HEK293 (cell line): ENCODE results near the gene NUP160.
"Not testable (repeated sequence)": the region's sequence is repeated elsewhere in the genome, so short reads cannot be mapped to it uniquely, and the experiment has no call there.

Experiments
- CTCF ChIA-PET: fragments of 350-600 bp; formaldehyde crosslinking; extraction: SDS; loops from one replicate; lab custom pipeline; 2021; ENCODE audit warnings: antibody characterized with exemption; lab: Yijun Ruan, JAX
- POLR2A ChIA-PET: fragments of 300-600 bp; formaldehyde crosslinking; extraction: SDS; loops from one replicate; lab custom pipeline; 2020; ENCODE audit warnings: antibody characterized with exemption, inconsistent platforms; lab: Yijun Ruan, JAX
- H3K27ac ChIP-seq: fragments of 200-500 bp; sonication (Bioruptor generic); 2 replicates; pipeline ENCODE4 v1.5.1; 2014; ENCODE audit warnings: low read depth, low read length, control low read depth, inconsistent platforms; ENCODE audit errors: extremely low read depth
- H3K36me3 ChIP-seq, 2 experiments: fragments of 200-500 bp in 1 of 2; sonication (Bioruptor generic) in 1 of 2; 1 replicate in 1 of 2; 2 replicates in 1 of 2; pipeline ENCODE4 v1.5.1; 2014 to 2017; ENCODE audit warnings: inconsistent platforms in 2 of 2, low read length in 2 of 2; ENCODE audit not compliant: control insufficient read depth in 2 of 2, insufficient read depth in 1 of 2
- H3K4me1 ChIP-seq: fragments of 200-500 bp; sonication (Bioruptor generic); 2 replicates; pipeline ENCODE4 v1.5.1; 2014; ENCODE audit warnings: mild to moderate bottlenecking, low read length, inconsistent platforms; ENCODE audit not compliant: control insufficient read depth, insufficient read depth
- H3K4me3 ChIP-seq: 2 replicates; pipeline ENCODE4 v1.5.1; 2011; ENCODE audit warnings: low read depth, mild to moderate bottlenecking, control low read depth, low read length, moderate library complexity
- H3K9me3 ChIP-seq: fragments of 200-500 bp; sonication (Bioruptor generic); 2 replicates; pipeline ENCODE4 v1.5.1; 2014; ENCODE audit warnings: low read depth, low read length, inconsistent platforms; ENCODE audit not compliant: control insufficient read depth, insufficient read depth
- GLIS1 ChIP-seq: fragments of 450-650 bp; formaldehyde crosslinking; IDR thresholded peaks from 2 replicates; pipeline ENCODE4 v1.5.1; 2016; ENCODE audit warnings: missing biosample characterization, missing genetic modification characterization
- PRDM4 ChIP-seq: fragments of 450-650 bp; formaldehyde crosslinking; IDR thresholded peaks from 2 replicates; pipeline ENCODE4 v1.5.1; 2017; ENCODE audit warnings: missing biosample characterization, missing genetic modification characterization
- RBAK ChIP-seq: fragments of 450-650 bp; formaldehyde crosslinking; IDR thresholded peaks from 2 replicates; pipeline ENCODE4 v1.5.1; 2016; ENCODE audit warnings: missing biosample characterization, missing genetic modification characterization
- ZNF146 ChIP-seq: fragments of 450-650 bp; formaldehyde crosslinking; IDR thresholded peaks from 2 replicates; pipeline ENCODE4 v1.5.1; 2016; ENCODE audit warnings: missing biosample characterization, missing genetic modification characterization
- ZNF148 ChIP-seq: fragments of 450-650 bp; formaldehyde crosslinking; IDR thresholded peaks from 2 replicates; pipeline ENCODE4 v1.5.0; 2017; ENCODE audit warnings: missing biosample characterization, missing genetic modification characterization, borderline replicate concordance
- ZNF239 ChIP-seq: fragments of 450-650 bp; formaldehyde crosslinking; IDR thresholded peaks from 2 replicates; pipeline ENCODE4 v1.5.1; 2016; ENCODE audit warnings: missing biosample characterization, missing genetic modification characterization
- ZNF292 ChIP-seq: fragments of 450-650 bp; formaldehyde crosslinking; IDR thresholded peaks from 2 replicates; pipeline ENCODE4 v1.5.1; 2016; ENCODE audit warnings: low read depth, missing biosample characterization, missing genetic modification characterization, borderline replicate concordance
- ZNF354C ChIP-seq: fragments of 450-650 bp; formaldehyde crosslinking; IDR thresholded peaks from 2 replicates; pipeline ENCODE4 v1.5.1; 2016; ENCODE audit warnings: missing biosample characterization, missing genetic modification characterization, low read depth, borderline replicate concordance
- ZNF394 ChIP-seq: fragments of 450-650 bp; formaldehyde crosslinking; IDR thresholded peaks from 2 replicates; pipeline ENCODE4 v1.5.1; 2016; ENCODE audit warnings: missing biosample characterization, missing genetic modification characterization, mild to moderate bottlenecking, moderate library complexity, borderline replicate concordance
- ZNF423 ChIP-seq: fragments of 450-650 bp; formaldehyde crosslinking; IDR thresholded peaks from 2 replicates; pipeline ENCODE4 v1.5.1; 2016; ENCODE audit warnings: missing biosample characterization, missing genetic modification characterization
- ZNF513 ChIP-seq: fragments of 450-650 bp; IDR thresholded peaks from 2 replicates; pipeline ENCODE4 v1.5.1; 2018; ENCODE audit warnings: missing biosample characterization, missing genetic modification characterization
- ZXDB ChIP-seq: fragments of 450-650 bp; formaldehyde crosslinking; IDR thresholded peaks from 2 replicates; pipeline ENCODE4 v1.5.1; 2016; ENCODE audit warnings: missing biosample characterization, missing genetic modification characterization
- TF ChIP-seq, protein P1 (sequence below): fragments of 450-650 bp; formaldehyde crosslinking; IDR thresholded peaks from 2 replicates; pipeline ENCODE4 v1.5.1; 2016; ENCODE audit warnings: missing biosample characterization, missing genetic modification characterization

The NUP160 gene

DNA sequence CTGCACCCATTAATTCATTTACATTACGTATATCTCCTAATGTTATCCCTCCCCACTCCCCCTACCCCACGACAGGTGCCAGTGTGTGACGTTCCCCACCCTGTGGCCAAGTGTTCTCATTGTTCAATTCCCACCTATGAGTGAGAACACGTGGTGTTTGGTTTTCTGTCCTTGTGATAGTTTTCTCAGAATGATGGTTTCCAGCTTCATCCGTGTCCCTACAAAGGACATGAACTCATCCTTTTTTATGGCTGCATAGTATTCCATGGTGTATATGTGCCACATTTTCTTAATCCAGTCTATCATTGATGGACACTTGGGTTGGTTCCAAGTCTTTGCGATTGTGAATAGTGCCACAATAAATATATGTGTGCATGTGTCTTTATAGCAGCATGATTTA is 25.5 kb downstream of the NUP160 start:
- H3K4me3 ChIP-seq, CTCF ChIA-PET, H3K9me3 ChIP-seq, H3K4me1 ChIP-seq, POLR2A ChIA-PET, H3K27ac ChIP-seq: not testable (repeated sequence)
- peak; percentile 91 for TF ChIP-seq ZNF146 (tag by site-specific recombination)
- peaks cover 23 to 78% of the 10 kb centered on the region in 2 experiments; a peak in 2 of 3 replicates for H3K36me3 ChIP-seq

GRCh38 chr11:47819743-47820142 is 28.4 kb downstream of the NUP160 start:
- TF ChIP-seq ZNF292 (tag by site-specific recombination) (no peak), ZNF148 (tag by site-specific recombination) (no peak), ZNF239 (tag by site-specific recombination) (no peak)
- peaks cover 24 to 73% of the 10 kb centered on the region in 2 experiments; a peak in 2 of 3 replicates for H3K36me3 ChIP-seq
- CTCF ChIA-PET: interaction anchor here (1.5 kb wide), 1 partner anchor 290 kb away, joined by 3 read pairs; no protein-coding TSS in a partner anchor

GRCh38 chr11:47800759-47801158 is 47.4 kb downstream of the NUP160 start:
- H3K4me3 ChIP-seq: no peak overlapping the region
- no peak overlapping the region for H3K27ac ChIP-seq
- H3K36me3 ChIP-seq: peaks cover 45 to 85% of the 10 kb centered on the region in 2 experiments
- TF ChIP-seq ZNF354C (tag by site-specific recombination): no peak
- TF ChIP-seq ZNF513 (tag by site-specific recombination): no peak
- no peak for TF ChIP-seq ZXDB (tag by site-specific recombination)
- no peak for TF ChIP-seq ZNF394 (tag by site-specific recombination)
- no peak for TF ChIP-seq ZNF423
- TF ChIP-seq GLIS1 (tag by site-specific recombination): no peak
- TF ChIP-seq PRDM4 (tag by site-specific recombination): no peak
- TF ChIP-seq, protein P1, sequence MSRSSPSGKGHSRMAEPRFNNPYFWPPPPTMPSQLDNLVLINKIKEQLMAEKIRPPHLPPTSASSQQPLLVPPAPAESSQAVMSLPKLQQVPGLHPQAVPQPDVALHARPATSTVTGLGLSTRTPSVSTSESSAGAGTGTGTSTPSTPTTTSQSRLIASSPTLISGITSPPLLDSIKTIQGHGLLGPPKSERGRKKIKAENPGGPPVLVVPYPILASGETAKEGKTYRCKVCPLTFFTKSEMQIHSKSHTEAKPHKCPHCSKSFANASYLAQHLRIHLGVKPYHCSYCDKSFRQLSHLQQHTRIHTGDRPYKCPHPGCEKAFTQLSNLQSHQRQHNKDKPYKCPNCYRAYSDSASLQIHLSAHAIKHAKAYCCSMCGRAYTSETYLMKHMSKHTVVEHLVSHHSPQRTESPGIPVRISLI (tag by site-specific recombination): no peak
- TF ChIP-seq RBAK (tag by site-specific recombination): no peak
- H3K4me1 ChIP-seq: no peaks in the 10 kb centered on the region
- H3K9me3 ChIP-seq: no peaks in the 10 kb centered on the region
- POLR2A ChIA-PET: no interaction called here
- CTCF ChIA-PET: no interaction called here

More at GRCh38 chr11:47819743-47820142, 28.4 kb downstream of the NUP160 start:
- Histone ChIP-seq H3K27ac (no peak overlapping the region), H3K4me1 (no peaks in the 10 kb centered on the region), H3K9me3 (no peaks in the 10 kb centered on the region), H3K4me3 (no peak overlapping the region)
- POLR2A ChIA-PET: no interaction called here
